ENCODE measurements around the gene MTG1. TPM values are rescaled to one million over a fixed set of nuclear protein-coding genes. Genes with fewer than 3 reads are reported as not detected.

The MTG1 gene
- polyA plus RNA-seq, 6 donors from 2014 or later = 41.1 to 82.6 (median 47.3) TPM

Other genes with a start within 250 kb of the MTG1 start
- gene KNDC1, start 233.9 kb upstream of the MTG1 start, polyA plus RNA-seq (ENCODE audit: low read depth in 6 of 6) = under 1 TPM in 3 of 6 donors, not detected in 3; 0.04 to 0.08 (median 0.08) TPM
- under 1 TPM in 5 of 6 donors, not detected in 1; 0.23 to 0.61 (median 0.27) TPM for gene UTF1, start 163.9 kb upstream of the MTG1 start, polyA plus RNA-seq (ENCODE audit: low read depth in 6 of 6)
- gene VENTX, start 156.3 kb upstream of the MTG1 start, polyA plus RNA-seq (ENCODE audit: low read depth in 6 of 6) = under 1 TPM in 5 of 6 donors, not detected in 1; 0.12 to 0.23 (median 0.16) TPM
- 10 to 100 TPM; 30.0 to 56.1 (median 34.6) TPM for gene ADAM8, start 117.3 kb upstream of the MTG1 start, polyA plus RNA-seq (ENCODE audit: low read depth in 6 of 6)
- 10 to 100 TPM; 19.6 to 36.2 (median 25.9) TPM for gene TUBGCP2, start 85.3 kb upstream of the MTG1 start, polyA plus RNA-seq (ENCODE audit: low read depth in 6 of 6)
- gene ZNF511, start 85.2 kb upstream of the MTG1 start, polyA plus RNA-seq (ENCODE audit: low read depth in 6 of 6) = 10 to 100 TPM; 60.6 to 86.0 (median 75.6) TPM
- gene CALY, start 57.3 kb upstream of the MTG1 start, polyA plus RNA-seq (ENCODE audit: low read depth in 6 of 6) = not detected
- not detected for gene PRAP1, start 46.8 kb upstream of the MTG1 start, polyA plus RNA-seq (ENCODE audit: low read depth in 6 of 6)
- gene FUOM, start 36.1 kb upstream of the MTG1 start, polyA plus RNA-seq (ENCODE audit: low read depth in 6 of 6) = 10 to 100 TPM; 31.3 to 46.5 (median 42.0) TPM
- gene ECHS1, start 20.8 kb upstream of the MTG1 start, polyA plus RNA-seq (ENCODE audit: low read depth in 6 of 6) = 100 to 1,000 TPM in 4 of 6 donors, 10 to 100 TPM in 2; 89.3 to 121 (median 110) TPM
- 10 to 100 TPM; 45.3 to 63.2 (median 53.5) TPM for gene PAOX, start 14.9 kb upstream of the MTG1 start, polyA plus RNA-seq (ENCODE audit: low read depth in 6 of 6)
- gene SPRN, start 30.5 kb downstream of the MTG1 start, polyA plus RNA-seq (ENCODE audit: low read depth in 6 of 6) = under 1 TPM in 5 of 6 donors, not detected in 1; 0.28 to 0.68 (median 0.39) TPM
- under 1 TPM in 1 of 6 donors, not detected in 5; 0.08 TPM for gene SCART1, start 59.8 kb downstream of the MTG1 start, polyA plus RNA-seq (ENCODE audit: low read depth in 6 of 6)
- gene CYP2E1, start 133.2 kb downstream of the MTG1 start, polyA plus RNA-seq (ENCODE audit: low read depth in 6 of 6) = under 1 TPM in 1 of 6 donors, not detected in 5; 0.04 TPM
- gene SYCE1, start 171.4 kb downstream of the MTG1 start, polyA plus RNA-seq (ENCODE audit: low read depth in 6 of 6) = 1 to 10 TPM in 1 of 6 donors, under 1 TPM in 1, not detected in 4; 0.45 to 2.2 TPM
- not detected for gene FRG2B, start 232.6 kb downstream of the MTG1 start, polyA plus RNA-seq (ENCODE audit: low read depth in 6 of 6)